DMS 273 (cell line): Measurements from ENCODE around the gene TEX264.
"Not testable (repeated sequence)": the region's sequence is repeated elsewhere in the genome, so short reads cannot be mapped to it uniquely, and the experiment has no call there.

Experiments used
- DNase-seq: peaks from one replicate; lab custom pipeline; 2025; ENCODE audit not compliant: unreplicated experiment; lab: John Stamatoyannopoulos, UW

The TEX264 gene

GRCh38 chr3:51670823-51671733 is at the start of gene TEX264:
Gene TEX264, plus strand, starts transcription at chr3:51671252. Its CDS starts 3,053 bp downstream, at chr3:51674305.
- DNase-seq: peak; percentile 94

GRCh38 chr3:51622413-51622812 is 48.6 kb upstream of the TEX264 start:
- peak; percentile 64 for DNase-seq

GRCh38 chr3:51622868-51623267 is 48.2 kb upstream of the TEX264 start:
- peak; percentile 97 for DNase-seq

GRCh38 chr3:51630513-51630912 is 40.5 kb upstream of the TEX264 start:
- DNase-seq: no peak

GRCh38 chr3:51637144-51637940 is 33.7 kb upstream of the TEX264 start:
- DNase-seq: no peak

GRCh38 chr3:51637941-51638471 is 33.0 kb upstream of the TEX264 start:
- DNase-seq: peak; percentile 79

- DNase-seq: peak; percentile 18
Observed at GRCh38 chr3:51642462-51642861, 28.6 kb upstream of the TEX264 start.

GRCh38 chr3:51646091-51646490 is 25.0 kb upstream of the TEX264 start:
- no peak for DNase-seq

GRCh38 chr3:51652103-51652502 is 18.9 kb upstream of the TEX264 start:
- not testable (repeated sequence) for DNase-seq

- not testable (repeated sequence) for DNase-seq
Observed at GRCh38 chr3:51653409-51653808, 17.6 kb upstream of the TEX264 start.

GRCh38 chr3:51657234-51657633 is 13.8 kb upstream of the TEX264 start:
- DNase-seq: no peak

- no peak for DNase-seq
Observed at GRCh38 chr3:51659942-51660341, 11.1 kb upstream of the TEX264 start.

- DNase-seq: no peak
Observed at GRCh38 chr3:51662456-51662855, 8.6 kb upstream of the TEX264 start.

- DNase-seq: no peak
Observed at GRCh38 chr3:51668756-51669155, 2.3 kb upstream of the TEX264 start.

GRCh38 chr3:51669241-51670052 is 1.6 kb upstream of the TEX264 start:
- DNase-seq: peak; percentile 89

- no peak for DNase-seq
Observed at GRCh38 chr3:51670053-51670822, 814 bp upstream of the TEX264 start.

GRCh38 chr3:51671734-51672475 is 853 bp downstream of the TEX264 start:
- DNase-seq: peak; percentile 77

- no peak for DNase-seq
Observed at GRCh38 chr3:51673181-51673801, 2.2 kb downstream of the TEX264 start.
